PC-3 (cell line): ENCODE measurements around the gene REV1.

ENCODE experiments used
- CTCF ChIP-seq: fragments of 300-600 bp; sonication (generic); conservative IDR thresholded peaks from 2 replicates; pipeline ENCODE4 v1.5.1; 2017; ENCODE audit warnings: antibody characterized with exemption, low read depth, mild to moderate bottlenecking, low read length
- EZH2 ChIP-seq: fragments of 300-600 bp; sonication (generic); IDR thresholded peaks from one replicate; pipeline ENCODE4 v1.6.1; 2017; ENCODE audit warnings: antibody characterized with exemption, mild to moderate bottlenecking, low read length; ENCODE audit not compliant: unreplicated experiment

- no peak for TF ChIP-seq EZH2
- TF ChIP-seq CTCF: no peak
Observed at GRCh38 chr2:99420751-99421299, 69.0 kb downstream of the REV1 start.
